Panc1 (cell line): ENCODE measurements around the gene B3GAT3. TPM values are rescaled to one million over a fixed set of nuclear protein-coding genes. Genes with fewer than 3 reads are reported as not detected.
A peak's percentile ranks its signal among the peaks of the same experiment; 100 is the strongest.

Source experiments
- ATAC-seq: fragments of 200-7000 bp; cut with Tn5 transposase; 2 replicates; pipeline ENCODE4 v1.9.1; 2020; ENCODE audit warnings: mild to moderate bottlenecking, moderate library complexity
- BruUV-seq: library from RNA; stranded (reverse); fragments of 400-500 nt; replicated peaks from 2 replicates; lab custom pipeline; 2021; lab: Mats Ljungman, UMichigan
- CTCF ChIA-PET: fragments of 300-600 bp; sonication (Branson Sonifier 250); formaldehyde crosslinking; loops from one replicate; lab custom pipeline; 2022; ENCODE audit warnings: antibody characterized with exemption; lab: Charles Lee
- POLR2A ChIA-PET: fragments of 300-600 bp; sonication (Branson Sonifier 250); formaldehyde crosslinking; loops from one replicate; lab custom pipeline; 2022; ENCODE audit warnings: antibody characterized with exemption; lab: Charles Lee
- DNase-seq: peaks from one replicate; pipeline ENCODE4 v3.0.0-alpha.2; 2010; ENCODE audit warnings: low read depth, low spot score
- H3K27ac ChIP-seq: 2 replicates; pipeline ENCODE4 v1.5.1; 2011; ENCODE audit warnings: mild to moderate bottlenecking, low read length, inconsistent platforms
- H3K27me3 ChIP-seq: fragments of 200-500 bp; sonication (Bioruptor generic); 2 replicates; pipeline ENCODE4 v1.6.0; 2014; ENCODE audit warnings: low read length, inconsistent platforms; ENCODE audit not compliant: control insufficient read depth, insufficient read depth
- H3K36me3 ChIP-seq: fragments of 200-500 bp; sonication (Bioruptor generic); 2 replicates; pipeline ENCODE4 v1.5.1; 2014; ENCODE audit warnings: inconsistent platforms, mild to moderate bottlenecking, low read length, moderate library complexity; ENCODE audit not compliant: control insufficient read depth, insufficient read depth
- H3K4me1 ChIP-seq: 2 replicates; pipeline ENCODE4 v1.5.1; 2011; ENCODE audit warnings: inconsistent platforms, mild to moderate bottlenecking, low read length, moderate library complexity; ENCODE audit not compliant: control insufficient read depth, insufficient read depth
- H3K4me3 ChIP-seq, 2 experiments: 2 replicates each; pipeline ENCODE4 v1.5.1; 2011 to 2012; ENCODE audit warnings: low read depth in 2 of 2, low read length in 2 of 2, mild to moderate bottlenecking in 2 of 2, inconsistent platforms in 1 of 2, moderate library complexity in 1 of 2
- H3K9me3 ChIP-seq: fragments of 200-500 bp; sonication (Bioruptor generic); 2 replicates; pipeline ENCODE4 v1.5.1; 2014; ENCODE audit warnings: low read depth, mild to moderate bottlenecking, inconsistent platforms, low read length, moderate library complexity; ENCODE audit not compliant: control insufficient read depth, insufficient read depth
- CTCF ChIP-seq: fragments of 450-650 bp; IDR thresholded peaks from 2 replicates; pipeline ENCODE4 v1.5.1; 2017; ENCODE audit warnings: mild to moderate bottlenecking
- POLR2AphosphoS5 ChIP-seq: IDR thresholded peaks from 2 replicates; pipeline ENCODE4 v1.6.1; 2012; ENCODE audit warnings: mild to moderate bottlenecking, low read depth, low read length, moderate library complexity
- REST ChIP-seq, 2 experiments: IDR thresholded peaks; 2 replicates each; pipeline ENCODE4 v1.6.1; 2011 to 2012; ENCODE audit warnings: low read depth in 2 of 2, control low read depth in 1 of 2, low read length in 1 of 2, mild to moderate bottlenecking in 1 of 2, moderate library complexity in 1 of 2; ENCODE audit not compliant: insufficient read depth in 1 of 2
- SIN3A ChIP-seq: IDR thresholded peaks from 2 replicates; pipeline ENCODE4 v1.6.1; 2012; ENCODE audit warnings: low read depth, mild to moderate bottlenecking, low read length, moderate library complexity, borderline replicate concordance; ENCODE audit not compliant: insufficient read depth
- TCF7L2 ChIP-seq: IDR thresholded peaks from 2 replicates; pipeline ENCODE4 v1.6.1; 2011; ENCODE audit warnings: mild to moderate bottlenecking, low read depth, low read length, inconsistent platforms
- in situ Hi-C: cut with HindIII; loops from 2 replicates; pipeline ENCODE4 v1.10.0; 2016; ENCODE audit warnings: low sequenced_read_pairs, low pct_unique_long_range_greater_than_20kb
- intact Hi-C: fragments of 100-400 bp; cut with micrococcal nuclease; formaldehyde crosslinking; loops from one replicate; pipeline ENCODE4 v1.10.0; 2022; ENCODE audit not compliant: unreplicated experiment
- total RNA-seq: library from RNA; stranded (reverse); gene quantifications from one replicate; pipeline ENCODE4 v1.2.1, GENCODE V29; 2021; ENCODE audit not compliant: unreplicated experiment

B3GAT3 gene
- total RNA-seq, 1 experiment from 2014 or later: 68.2 TPM

DNA sequence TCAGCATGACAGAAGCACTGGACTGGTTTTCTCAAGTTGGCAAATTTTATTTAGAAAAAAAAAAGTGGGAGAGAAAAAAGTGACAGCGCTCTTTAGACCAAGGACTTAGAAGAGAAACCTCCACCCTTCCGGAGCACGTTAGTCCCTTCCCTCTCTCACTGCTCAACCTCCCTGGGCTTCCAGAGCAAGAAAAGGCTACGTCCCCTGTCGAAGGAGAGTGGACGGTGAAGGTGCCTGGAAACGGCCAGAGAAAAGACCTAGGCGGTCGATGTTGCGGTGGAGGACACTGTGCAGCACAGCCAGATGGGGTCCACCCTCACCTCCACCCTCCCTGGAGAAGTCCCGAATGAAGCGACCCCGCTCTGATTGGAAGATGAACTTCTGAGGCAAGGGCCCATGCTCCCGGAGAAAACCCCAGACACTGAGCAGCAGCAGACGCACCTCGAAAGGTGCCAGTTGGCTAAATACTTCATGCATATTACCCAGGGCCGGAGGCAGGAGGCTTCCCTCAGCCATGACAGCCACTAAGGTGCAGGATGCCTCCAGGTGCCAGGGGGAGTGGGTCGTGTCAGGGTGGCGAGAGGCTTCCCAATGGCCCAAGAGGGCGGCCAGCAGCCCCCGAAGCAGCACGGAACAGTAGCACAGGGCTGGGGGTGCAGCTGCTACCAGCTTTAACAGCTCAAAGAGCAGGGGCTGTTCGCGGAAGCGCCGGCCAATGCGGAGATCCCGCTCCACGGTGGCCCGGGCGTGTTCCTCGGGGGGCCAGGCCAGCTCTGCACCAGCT is 25.2 kb upstream of the B3GAT3 start:
- Histone ChIP-seq H3K27me3 (no peaks in the 10 kb centered on the region), H3K36me3 (no peaks in the 10 kb centered on the region), H3K4me1 (peaks cover 21% of the 10 kb centered on the region), H3K4me3 (peak overlapping the region; percentile 69 to 92), H3K9me3 (no peaks in the 10 kb centered on the region), H3K27ac (peak overlapping the region; percentile 71)
- DNase-seq (no peak), ATAC-seq (peak; percentile 41)
- in situ Hi-C loops: no loop called here
- TF ChIP-seq CTCF (no peak), REST (IDR thresholded peaks at IDR 0.05; ENCODE audit: insufficient read depth in 1 of 2, low read depth in 2 of 2, low read length in 1 of 2) (no peak), TCF7L2 (no peak), SIN3A (no peak)
- intact Hi-C loops: no loop called here
- CTCF ChIA-PET: no interaction called here
- no TSS peak for BruUV-seq
- POLR2A ChIA-PET: interaction anchor here (0.6 kb wide), 2 partner anchors 9 to 19 kb away, joined by 3 to 9 read pairs; partner anchors contain the start of genes C11orf98 and CSKMT

DNA sequence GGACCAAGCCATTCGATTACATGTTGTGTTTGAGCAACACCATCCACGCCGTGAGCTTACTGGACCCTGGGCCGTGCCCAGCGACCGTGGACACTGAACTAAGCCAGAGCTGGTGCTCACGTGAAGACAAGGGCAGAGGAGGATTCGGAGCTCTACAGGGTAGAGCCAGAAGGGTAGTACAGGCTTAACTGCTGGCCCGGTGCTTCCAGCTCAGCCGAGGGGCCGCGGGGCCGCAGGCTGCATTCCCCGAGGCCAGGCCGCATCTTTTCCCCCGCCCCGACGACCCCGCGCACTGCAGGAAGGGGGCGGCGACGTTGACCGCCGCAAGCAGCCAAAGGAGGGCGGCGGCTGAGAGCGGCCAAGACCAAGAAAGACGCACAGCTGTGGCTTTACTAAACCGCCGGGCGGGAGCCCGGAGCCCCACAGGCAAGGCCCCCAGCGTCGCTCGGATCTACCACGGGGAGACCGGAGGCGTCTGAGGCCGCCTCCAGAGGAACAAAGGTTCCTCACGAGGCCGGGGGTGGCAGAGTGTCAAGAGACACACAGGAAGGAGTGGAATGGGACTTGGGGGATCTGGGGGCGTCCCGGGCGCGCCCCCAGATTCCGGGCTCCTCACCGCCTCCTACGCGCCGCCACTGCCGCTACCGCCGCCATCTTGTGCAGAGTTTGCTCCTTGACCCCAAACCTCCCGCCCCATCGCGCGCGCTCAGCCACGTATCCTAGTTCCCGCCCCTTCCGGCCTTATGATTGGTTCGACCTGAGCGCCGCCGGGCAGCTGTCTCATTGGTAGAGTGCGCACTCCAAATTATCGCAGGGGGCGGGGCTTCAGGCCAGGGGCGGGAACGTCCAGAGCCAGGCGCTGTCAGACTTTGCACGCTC is 24.4 kb upstream of the B3GAT3 start, which contains the start of gene GANAB:
Gene GANAB (minus strand): TSS at position 668 of the 879 bp plus-strand sequence. CDS start 14 bp downstream, at position 654.
- peak; percentile 84; the same call in 1 of the 2 replicates for TF ChIP-seq SIN3A
- TF ChIP-seq POLR2AphosphoS5: peak; percentile 97
- no peak for TF ChIP-seq REST (IDR thresholded peaks at IDR 0.05; ENCODE audit: insufficient read depth in 1 of 2, low read depth in 2 of 2, low read length in 1 of 2)
- BruUV-seq: no TSS peak
- POLR2A ChIA-PET: interaction anchor here (0.5 to 0.6 kb wide), 4 partner anchors 10 to 40 kb away, joined by 3 to 13 read pairs (median 6); partner anchors contain the start of genes C11orf98 and CSKMT

More for the DNA sequence above, 24.4 kb upstream of the B3GAT3 start, which contains the start of gene GANAB:
- DNase-seq: peak; percentile 80
- intact Hi-C loops: no loop called here
- in situ Hi-C loops: no loop called here
- peaks cover 21% of the 10 kb centered on the region for H3K4me1 ChIP-seq
- CTCF ChIA-PET: no interaction called here
- no peaks in the 10 kb centered on the region for H3K9me3 ChIP-seq
- H3K4me3 ChIP-seq: peak within 1 kb of the TSS; percentile 69 to 92
- peak; percentile 98 for ATAC-seq
- no peaks in the 10 kb centered on the region for H3K36me3 ChIP-seq
- H3K27me3 ChIP-seq: no peaks in the 10 kb centered on the region
- H3K27ac ChIP-seq: peak within 1 kb of the TSS; percentile 80
